Uterus (tissue), 4 donors: Measurements from ENCODE around the gene RIPOR3. TPM values are rescaled to one million over a fixed set of nuclear protein-coding genes. Genes with fewer than 3 reads are reported as not detected.

Experiments used
- DNase-seq, 2 donors: peaks; one replicate each; pipeline ENCODE4 v3.0.0-alpha.2; 2019 to 2020
- H3K27ac ChIP-seq, 2 donors: fragments of 200-600 bp; sonication (generic); 1 replicate in 1 of 2; 2 replicates in 1 of 2; pipeline ENCODE4 v1.5.1; 2016 to 2018
- H3K27me3 ChIP-seq, 2 donors: fragments of 200-600 bp; sonication (generic); one replicate each; pipeline ENCODE4 v1.5.1; 2018 to 2019; ENCODE audit warnings: control low read depth in 1 of 2
- H3K36me3 ChIP-seq, 2 donors: fragments of 200-600 bp; sonication (generic); one replicate each; pipeline ENCODE4 v1.5.1; 2019; ENCODE audit warnings: control low read depth in 1 of 2
- H3K4me1 ChIP-seq, 2 donors: fragments of 200-600 bp; sonication (generic); one replicate each; pipeline ENCODE4 v1.5.1; 2018 to 2019; ENCODE audit warnings: control low read depth in 1 of 2
- H3K4me3 ChIP-seq, 2 donors: fragments of 200-600 bp; sonication (generic); 1 replicate in 1 of 2; 2 replicates in 1 of 2; pipeline ENCODE4 v1.5.1; 2018 to 2019; ENCODE audit warnings: mild to moderate bottlenecking in 1 of 2
- H3K9me3 ChIP-seq, 2 donors: fragments of 200-600 bp; sonication (generic); one replicate each; pipeline ENCODE4 v1.5.1; 2019; ENCODE audit warnings: control low read depth in 1 of 2
- POLR2A ChIP-seq, 2 donors: fragments of 450-650 bp; IDR thresholded peaks; one replicate each; pipeline ENCODE4 v1.6.1; 2016; ENCODE audit warnings: antibody characterized with exemption in 2 of 2, mild to moderate bottlenecking in 1 of 2, moderate library complexity in 1 of 2
- intact Hi-C: fragments of 100-400 bp; cut with DNase I; formaldehyde crosslinking; loops from one replicate; pipeline ENCODE4 v1.15.1; 2023; ENCODE audit warnings: low total_unique reads
- total RNA-seq, 4 donors: library from RNA; depleted of rRNA in 3 of 4; stranded (reverse); fragments of >200 nt in 3 of 4; gene quantifications; one replicate each; pipeline versions ENCODE4 v1.1.0 to v1.2.4, GENCODE V29; 2014 to 2023
- TF ChIP-seq, protein P1 (sequence below), 4 experiments: fragments of 200-600 bp in 2 of 4; fragments of 450-650 bp in 2 of 4; sonication (generic) in 2 of 4; IDR thresholded peaks; one replicate each; pipeline ENCODE4 v1.5.1; 2016 to 2019; ENCODE audit warnings: antibody characterized with exemption in 4 of 4, mild to moderate bottlenecking in 2 of 4, moderate library complexity in 1 of 4
- donor health status: DM: yes; HTN: yes; CAD: no.

The RIPOR3 gene
- total RNA-seq, 4 donors from 2014 or later: 9.1 to 85.4 (median 17.8) TPM

- TF ChIP-seq, protein P1, sequence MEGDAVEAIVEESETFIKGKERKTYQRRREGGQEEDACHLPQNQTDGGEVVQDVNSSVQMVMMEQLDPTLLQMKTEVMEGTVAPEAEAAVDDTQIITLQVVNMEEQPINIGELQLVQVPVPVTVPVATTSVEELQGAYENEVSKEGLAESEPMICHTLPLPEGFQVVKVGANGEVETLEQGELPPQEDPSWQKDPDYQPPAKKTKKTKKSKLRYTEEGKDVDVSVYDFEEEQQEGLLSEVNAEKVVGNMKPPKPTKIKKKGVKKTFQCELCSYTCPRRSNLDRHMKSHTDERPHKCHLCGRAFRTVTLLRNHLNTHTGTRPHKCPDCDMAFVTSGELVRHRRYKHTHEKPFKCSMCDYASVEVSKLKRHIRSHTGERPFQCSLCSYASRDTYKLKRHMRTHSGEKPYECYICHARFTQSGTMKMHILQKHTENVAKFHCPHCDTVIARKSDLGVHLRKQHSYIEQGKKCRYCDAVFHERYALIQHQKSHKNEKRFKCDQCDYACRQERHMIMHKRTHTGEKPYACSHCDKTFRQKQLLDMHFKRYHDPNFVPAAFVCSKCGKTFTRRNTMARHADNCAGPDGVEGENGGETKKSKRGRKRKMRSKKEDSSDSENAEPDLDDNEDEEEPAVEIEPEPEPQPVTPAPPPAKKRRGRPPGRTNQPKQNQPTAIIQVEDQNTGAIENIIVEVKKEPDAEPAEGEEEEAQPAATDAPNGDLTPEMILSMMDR (IDR thresholded peaks at IDR 0.05): no peak
- no peak for TF ChIP-seq POLR2A (IDR thresholded peaks at IDR 0.05)
- intact Hi-C loops: no loop called here
- DNase-seq: no peak
- Histone ChIP-seq H3K27me3 (no peaks in the 10 kb centered on the region), H3K4me1 (peaks cover 4 to 5% of the 10 kb centered on the region in 2 donors), H3K36me3 (no peaks in the 10 kb centered on the region), H3K4me3 (no peak overlapping the region), H3K9me3 (no peaks in the 10 kb centered on the region), H3K27ac (peak overlapping the region in 1 of 2 donors; percentile 49)
Observed at GRCh38 chr20:50651676-50652075, 39.7 kb downstream of the RIPOR3 start.

DNA sequence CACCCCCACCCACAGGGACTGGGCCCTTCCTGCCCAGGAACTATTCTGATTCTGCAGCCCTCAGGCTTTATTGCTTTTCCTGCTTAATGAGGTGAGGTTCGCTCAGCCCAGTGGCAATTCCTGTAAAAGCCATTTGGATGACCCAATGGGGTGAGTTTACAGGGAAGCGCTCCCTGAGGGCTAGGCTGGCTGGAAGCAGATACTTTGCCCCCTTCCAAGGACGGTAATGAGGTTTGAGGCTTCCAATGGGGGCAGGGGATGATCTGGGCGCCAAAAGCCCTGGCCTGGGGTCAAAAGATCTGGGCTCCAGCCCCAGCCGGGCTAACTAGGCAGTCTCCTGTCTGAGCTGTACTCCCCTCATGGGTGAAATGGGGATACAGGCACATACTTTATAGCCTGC lies 41.8 kb downstream of the RIPOR3 start:
- TF ChIP-seq, protein P1 (IDR thresholded peaks at IDR 0.05): no peak
- no peak for TF ChIP-seq POLR2A (IDR thresholded peaks at IDR 0.05)
- intact Hi-C loops: no loop called here
- no peak for DNase-seq
- Histone ChIP-seq H3K27me3 (no peaks in the 10 kb centered on the region), H3K9me3 (no peaks in the 10 kb centered on the region), H3K4me1 (peaks cover 4 to 8% of the 10 kb centered on the region in 2 donors), H3K36me3 (no peaks in the 10 kb centered on the region), H3K4me3 (no peak overlapping the region), H3K27ac (peak overlapping the region; percentile 11 to 87)

- Histone ChIP-seq H3K9me3 (no peaks in the 10 kb centered on the region), H3K27ac (peak overlapping the region; percentile 17 to 87), H3K4me3 (no peak overlapping the region), H3K4me1 (peaks cover 4 to 7% of the 10 kb centered on the region in 2 donors), H3K36me3 (no peaks in the 10 kb centered on the region), H3K27me3 (no peaks in the 10 kb centered on the region)
- TF ChIP-seq, protein P1 (IDR thresholded peaks at IDR 0.05): no peak
- no peak for TF ChIP-seq POLR2A (IDR thresholded peaks at IDR 0.05)
- no peak for DNase-seq
- intact Hi-C loops: no loop called here
Observed at GRCh38 chr20:50648651-50649050, 42.7 kb downstream of the RIPOR3 start.

DNA sequence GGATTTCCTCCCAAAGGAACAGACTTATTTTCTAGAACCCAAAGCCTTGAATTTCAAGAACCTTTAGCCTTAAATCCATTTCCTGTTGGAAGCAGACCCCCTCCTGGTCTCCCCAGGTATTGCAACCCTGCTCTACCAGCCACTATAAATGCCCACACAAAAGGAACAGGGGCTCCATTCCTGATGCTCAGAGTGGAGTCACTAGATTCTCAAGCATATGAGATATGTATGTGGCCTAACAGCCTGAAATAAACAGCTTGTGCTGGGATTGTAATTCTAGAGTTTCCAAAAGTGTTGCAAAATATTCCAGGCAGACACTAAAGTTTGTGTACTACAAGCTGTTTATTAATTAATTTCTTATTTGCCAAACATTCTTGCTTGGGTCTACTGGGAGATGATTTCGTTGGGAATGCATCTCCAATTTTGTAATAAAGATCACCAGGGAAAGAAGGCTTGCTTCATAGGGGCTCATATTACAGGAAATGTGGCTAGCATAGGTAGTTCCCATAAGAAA lies 44.8 kb downstream of the RIPOR3 start:
- no peak for DNase-seq
- TF ChIP-seq POLR2A (IDR thresholded peaks at IDR 0.05): no peak
- TF ChIP-seq, protein P1 (IDR thresholded peaks at IDR 0.05): no peak
- intact Hi-C loops: no loop called here
- H3K4me3 ChIP-seq: no peak overlapping the region
- H3K9me3 ChIP-seq: no peaks in the 10 kb centered on the region
- H3K27me3 ChIP-seq: no peaks in the 10 kb centered on the region
- no peaks in the 10 kb centered on the region for H3K36me3 ChIP-seq
- peak overlapping the region; percentile 82 to 87 for H3K27ac ChIP-seq
- peaks cover 4 to 7% of the 10 kb centered on the region in 2 donors for H3K4me1 ChIP-seq

GRCh38 chr20:50645253-50646068 lies 45.9 kb downstream of the RIPOR3 start:
- Histone ChIP-seq H3K27me3 (no peaks in the 10 kb centered on the region), H3K36me3 (no peaks in the 10 kb centered on the region), H3K27ac (peak overlapping the region; percentile 82 to 87), H3K9me3 (no peaks in the 10 kb centered on the region), H3K4me1 (peaks cover 4 to 7% of the 10 kb centered on the region in 2 donors), H3K4me3 (no peak overlapping the region)
- TF ChIP-seq POLR2A (IDR thresholded peaks at IDR 0.05): no peak
- TF ChIP-seq, protein P1 (IDR thresholded peaks at IDR 0.05): no peak
- intact Hi-C loops: no loop called here
- peak; percentile 88 to 92 for DNase-seq
